SU-DHL-6 (cell line): ENCODE results near the gene ST7.
"Not testable (repeated sequence)": the region's sequence is repeated elsewhere in the genome, so short reads cannot be mapped to it uniquely, and the experiment has no call there.

Experiments
- H2AFZ ChIP-seq: fragments of 200-600 bp; sonication (generic); 2 replicates; pipeline ENCODE4 v1.6.1; 2014; ENCODE audit warnings: low read depth, mild to moderate bottlenecking, moderate library complexity, mixed read lengths, antibody characterized with exemption, low read length; ENCODE audit not compliant: severe bottlenecking
- H3F3A ChIP-seq: fragments of 200-600 bp; shearing (Covaris generic); 2 replicates; pipeline ENCODE4 v1.6.0; 2016; ENCODE audit warnings: antibody characterized with exemption, mild to moderate bottlenecking; ENCODE audit not compliant: insufficient read depth
- H3K27ac ChIP-seq: fragments of 200-600 bp; sonication (generic); 2 replicates; pipeline ENCODE4 v1.5.1; 2016; ENCODE audit warnings: low read depth, mild to moderate bottlenecking, low read length, moderate library complexity, mixed read lengths
- H3K27me3 ChIP-seq: fragments of 200-600 bp; sonication (generic), shearing (Covaris generic); 2 replicates; pipeline ENCODE4 v1.6.0; 2014; ENCODE audit warnings: mild to moderate bottlenecking, low read length
- H3K36me3 ChIP-seq: fragments of 200-600 bp; sonication (generic); 2 replicates; pipeline ENCODE4 v1.6.1; 2014; ENCODE audit warnings: mild to moderate bottlenecking, low read length, mixed read lengths
- H3K4me2 ChIP-seq: fragments of 300-600, 200-600 bp; shearing (Covaris generic), sonication (generic); 2 replicates; pipeline ENCODE4 v1.6.0; 2014; ENCODE audit warnings: low read length, low read depth, mild to moderate bottlenecking; ENCODE audit not compliant: poor library complexity, severe bottlenecking
- H3K4me3 ChIP-seq: fragments of 200-600 bp; sonication (generic); 2 replicates; pipeline ENCODE4 v1.5.1; 2014; ENCODE audit warnings: antibody characterized with exemption, low read length, mild to moderate bottlenecking, mixed read lengths; ENCODE audit not compliant: insufficient read depth, poor library complexity, severe bottlenecking
- H3K79me2 ChIP-seq: fragments of 200-600 bp; sonication (generic); 2 replicates; pipeline ENCODE4 v1.6.1; 2014; ENCODE audit warnings: mild to moderate bottlenecking, low read length, moderate library complexity; ENCODE audit not compliant: insufficient read depth
- H3K9ac ChIP-seq: fragments of 200-600 bp; sonication (generic); 2 replicates; pipeline ENCODE4 v1.7.0; 2014; ENCODE audit warnings: mild to moderate bottlenecking, low read length
- H3K9me2 ChIP-seq: fragments of 200-600 bp; sonication (generic); replicated peaks from 2 replicates; pipeline ENCODE4 v1.6.1; 2014; ENCODE audit warnings: low read length; ENCODE audit not compliant: insufficient read depth
- H3K9me3 ChIP-seq: fragments of 200-600 bp; sonication (generic); 2 replicates; pipeline ENCODE4 v1.6.1; 2014; ENCODE audit warnings: low read length, mixed read lengths; ENCODE audit not compliant: insufficient read depth
- H4K20me1 ChIP-seq: fragments of 200-600 bp; sonication (generic); 2 replicates; pipeline ENCODE4 v1.6.1; 2014; ENCODE audit warnings: low read depth, mild to moderate bottlenecking, antibody characterized with exemption, low read length, moderate library complexity, mixed read lengths
- CTCF ChIP-seq: fragments of 200-600 bp; sonication (generic); IDR thresholded peaks from one replicate; pipeline ENCODE4 v1.5.1; 2017; ENCODE audit warnings: antibody characterized with exemption, mild to moderate bottlenecking, low read length, moderate library complexity; ENCODE audit not compliant: insufficient read depth, poor library complexity, severe bottlenecking
- EZH2phosphoT487 ChIP-seq: fragments of 200-600 bp; sonication (generic), shearing (Covaris generic); conservative IDR thresholded peaks from 2 replicates; pipeline ENCODE4 v1.6.1; 2018; ENCODE audit warnings: mild to moderate bottlenecking, antibody characterized with exemption, low read length, moderate library complexity, mixed read lengths

The ST7 gene

GRCh38 chr7:116933465-116933864 is 19.8 kb upstream of the ST7 start:
- H3K36me3 ChIP-seq, result no peaks in the 10 kb centered on the region
- H3F3A ChIP-seq, result no peaks in the 10 kb centered on the region
- no peaks in the 10 kb centered on the region for H3K9me2 ChIP-seq
- no peaks in the 10 kb centered on the region for H3K9me3 ChIP-seq
- H3K4me2 ChIP-seq, result no peak overlapping the region
- no peaks in the 10 kb centered on the region for H4K20me1 ChIP-seq
- H3K79me2 ChIP-seq, result no peaks in the 10 kb centered on the region
- TF ChIP-seq EZH2phosphoT487 (no peak), CTCF (no peak)
- H3K9ac ChIP-seq, result no peak overlapping the region
- H2AFZ ChIP-seq, result no peak overlapping the region
- no peak overlapping the region for H3K4me3 ChIP-seq
- H3K27ac ChIP-seq, result no peak overlapping the region
- no peaks in the 10 kb centered on the region for H3K27me3 ChIP-seq

GRCh38 chr7:116934580-116934979 is 18.7 kb upstream of the ST7 start:
- TF ChIP-seq EZH2phosphoT487 (no peak), CTCF (no peak)
- no peak overlapping the region for H3K9ac ChIP-seq
- no peaks in the 10 kb centered on the region for H4K20me1 ChIP-seq
- H3K4me3 ChIP-seq, result no peak overlapping the region
- no peaks in the 10 kb centered on the region for H3K9me3 ChIP-seq
- H3K27ac ChIP-seq, result no peak overlapping the region
- no peaks in the 10 kb centered on the region for H3K27me3 ChIP-seq
- H3F3A ChIP-seq, result no peaks in the 10 kb centered on the region
- H3K36me3 ChIP-seq, result no peaks in the 10 kb centered on the region
- H3K79me2 ChIP-seq, result no peaks in the 10 kb centered on the region
- no peak overlapping the region for H3K4me2 ChIP-seq
- no peaks in the 10 kb centered on the region for H3K9me2 ChIP-seq
- H2AFZ ChIP-seq, result no peak overlapping the region

GRCh38 chr7:116936844-116937243 is 16.5 kb upstream of the ST7 start:
- H3K9me3 ChIP-seq, result not testable (repeated sequence)

GRCh38 chr7:116938678-116939077 is 14.6 kb upstream of the ST7 start:
- Histone ChIP-seq H3F3A (no peaks in the 10 kb centered on the region), H3K9ac (no peak overlapping the region), H3K27me3 (no peaks in the 10 kb centered on the region), H3K4me3 (no peak overlapping the region), H3K79me2 (no peaks in the 10 kb centered on the region), H3K36me3 (no peaks in the 10 kb centered on the region), H4K20me1 (no peaks in the 10 kb centered on the region), H3K27ac (no peak overlapping the region), H2AFZ (no peak overlapping the region), H3K4me2 (no peak overlapping the region), H3K9me2 (no peaks in the 10 kb centered on the region), H3K9me3 (no peaks in the 10 kb centered on the region)
- no peak for TF ChIP-seq EZH2phosphoT487
- no peak for TF ChIP-seq CTCF

More at GRCh38 chr7:116936844-116937243, 16.5 kb upstream of the ST7 start:
- H3K79me2 ChIP-seq, H3K9ac ChIP-seq, H3K4me2 ChIP-seq, H3K27me3 ChIP-seq, H3K36me3 ChIP-seq, H3F3A ChIP-seq, H3K4me3 ChIP-seq, H3K9me2 ChIP-seq, H3K27ac ChIP-seq, H2AFZ ChIP-seq, H4K20me1 ChIP-seq: not testable (repeated sequence)
